ENCODE measurements around the gene PKIB.
"Not testable (repeated sequence)": the region's sequence is repeated elsewhere in the genome, so short reads cannot be mapped to it uniquely, and the experiment has no call there.

PKIB gene

DNA sequence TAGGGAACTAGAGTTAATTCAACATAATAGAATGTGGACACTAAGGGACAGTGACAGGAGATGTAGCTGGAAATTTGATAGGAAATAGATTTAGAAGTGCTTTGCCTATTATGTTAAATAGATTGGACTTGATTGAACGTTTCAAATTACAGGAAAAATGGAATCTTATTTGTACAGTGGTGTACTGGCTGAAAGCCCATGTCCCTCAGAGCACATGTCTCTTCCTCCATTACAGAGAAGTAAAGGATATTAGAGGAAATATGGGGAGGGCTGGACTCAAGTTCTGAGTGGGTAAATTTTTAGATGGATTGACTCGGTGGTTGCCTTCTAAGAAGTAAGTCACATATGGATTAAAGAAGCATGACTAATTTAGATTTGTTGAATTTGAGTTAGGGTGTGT is 11.4 kb downstream of the PKIB start:
- no peak for DNase-seq (ENCODE audit: low read depth)

DNA sequence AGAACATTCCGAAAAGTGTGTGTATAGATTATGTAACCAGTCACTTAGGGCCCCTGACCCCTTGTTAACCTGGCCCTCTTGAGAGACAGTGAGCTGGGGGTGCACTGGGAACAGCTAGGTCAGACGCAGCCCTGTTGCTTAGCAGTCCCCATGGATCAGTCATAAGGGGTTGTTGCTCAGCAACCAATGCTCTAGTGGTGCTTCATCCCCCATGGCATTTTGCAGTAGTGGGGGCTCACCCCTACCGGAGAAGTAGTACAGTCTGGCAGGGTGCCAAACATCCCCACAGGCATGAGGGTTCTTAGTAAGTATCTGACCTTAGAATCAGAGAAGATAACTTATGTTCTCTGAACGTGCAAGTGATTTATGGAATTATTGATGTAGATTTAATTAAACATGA is 12.3 kb downstream of the PKIB start:
- DNase-seq (ENCODE audit: low read depth), result no peak

DNA sequence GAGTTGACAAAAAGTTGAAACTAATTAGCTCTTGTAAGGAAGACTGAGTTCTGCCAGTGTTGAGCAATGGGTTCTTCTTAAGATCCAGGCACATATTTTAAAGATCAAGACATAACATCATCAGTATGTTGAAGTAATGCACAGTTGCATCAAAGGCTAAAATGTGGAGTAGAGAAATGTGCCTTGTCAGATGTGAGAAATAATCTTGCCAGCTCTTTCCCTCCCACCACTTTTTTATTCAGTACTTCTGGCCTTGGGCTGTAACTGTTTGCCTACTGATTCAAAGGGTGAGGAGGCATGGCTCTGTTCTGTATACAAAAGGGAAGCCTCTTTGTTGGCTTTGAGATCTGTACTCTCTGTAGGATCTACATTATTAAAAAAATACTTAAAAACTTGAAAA is 13.1 kb downstream of the PKIB start:
- DNase-seq (ENCODE audit: low read depth), result no peak

DNA sequence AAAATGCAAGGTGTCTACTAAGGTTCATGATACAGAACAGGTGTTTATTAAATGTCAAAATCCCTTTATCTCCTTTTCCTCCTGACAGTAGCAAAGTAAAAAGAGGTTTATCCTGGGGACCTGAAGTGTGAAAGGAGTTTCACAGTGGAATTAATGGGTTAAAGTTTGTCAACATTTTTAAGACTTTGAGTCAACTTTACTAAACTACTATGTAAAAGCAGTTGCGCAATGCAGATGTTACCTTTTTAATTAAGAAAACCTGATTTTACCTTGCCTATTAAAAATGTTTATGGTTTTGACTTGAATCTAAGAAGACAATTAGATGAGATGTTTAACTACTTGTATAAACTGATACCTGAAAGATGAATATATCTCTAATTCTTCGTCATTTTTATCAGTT is 14.6 kb downstream of the PKIB start:
- DNase-seq (ENCODE audit: low read depth), result no peak

DNA sequence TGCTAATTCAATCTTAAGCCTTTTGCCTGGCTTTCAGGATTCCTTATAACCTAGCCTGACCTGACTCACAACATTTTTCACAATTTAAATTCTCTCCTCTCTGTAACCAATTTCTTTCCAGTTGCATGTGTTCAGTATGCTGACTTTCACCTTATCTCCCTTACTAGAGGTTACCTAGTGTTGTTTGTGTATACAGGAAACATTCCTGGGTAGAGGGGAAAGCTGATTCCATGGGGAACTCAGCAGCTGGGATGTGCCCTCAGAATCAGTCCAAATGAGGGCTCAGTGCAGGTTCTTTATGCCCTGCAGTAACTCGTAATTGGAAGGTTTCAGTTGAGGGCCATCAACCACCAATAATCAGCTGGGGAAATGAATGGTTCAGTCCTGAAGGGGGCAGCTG is 18.5 kb downstream of the PKIB start:
- no peak for DNase-seq (ENCODE audit: low read depth)

DNA sequence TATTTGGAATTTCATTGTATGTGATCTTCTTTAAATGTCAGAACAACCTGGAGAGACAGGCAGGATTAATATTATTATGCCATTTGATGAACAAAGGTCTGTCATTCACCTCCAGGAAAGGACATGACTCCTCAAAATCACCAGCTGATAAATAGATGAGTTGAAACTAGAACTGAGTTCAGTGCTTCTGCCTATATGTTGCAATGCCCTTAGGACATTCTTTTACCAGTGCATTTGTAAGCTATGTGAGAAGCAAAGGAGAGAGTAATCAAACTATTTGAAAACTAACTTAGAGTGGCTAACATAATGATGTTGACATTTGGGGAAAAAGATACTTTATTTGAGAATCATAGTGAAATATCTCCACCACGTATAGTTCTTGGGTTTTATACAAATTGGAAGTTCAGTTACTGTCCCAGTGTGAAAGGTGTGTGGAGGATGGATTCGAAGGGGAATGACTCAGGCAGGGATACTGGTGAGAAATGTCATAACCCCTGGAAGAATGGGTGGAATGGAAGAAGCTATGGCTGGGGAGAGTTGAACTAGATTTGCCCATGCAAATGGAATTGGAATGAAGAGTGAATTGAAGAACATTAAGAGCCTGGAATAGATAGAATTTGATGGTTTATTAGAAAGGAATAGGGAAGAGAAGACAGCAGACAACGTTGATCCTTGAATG is 21.5 kb downstream of the PKIB start:
- no peak for DNase-seq (ENCODE audit: low read depth)

DNA sequence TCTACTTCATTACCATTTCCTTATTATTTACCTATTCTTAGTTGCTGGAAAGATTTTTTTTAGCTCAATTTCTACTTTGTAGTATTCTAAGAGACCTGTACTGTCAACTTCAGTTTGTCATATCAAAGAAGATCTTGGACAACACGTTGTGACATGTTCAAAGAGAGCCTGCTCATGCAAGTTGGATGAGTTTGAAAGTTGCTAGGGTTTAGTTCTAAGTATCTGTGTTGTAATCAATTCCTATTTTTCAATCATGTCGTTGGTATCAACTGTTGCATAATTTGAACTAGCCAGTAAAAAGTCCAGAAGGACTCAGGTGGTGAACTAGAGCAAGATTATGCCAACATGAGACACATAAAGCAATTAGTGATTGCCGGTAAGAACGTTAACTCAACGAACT is 30.2 kb downstream of the PKIB start:
- no peak for DNase-seq (ENCODE audit: low read depth)

DNA sequence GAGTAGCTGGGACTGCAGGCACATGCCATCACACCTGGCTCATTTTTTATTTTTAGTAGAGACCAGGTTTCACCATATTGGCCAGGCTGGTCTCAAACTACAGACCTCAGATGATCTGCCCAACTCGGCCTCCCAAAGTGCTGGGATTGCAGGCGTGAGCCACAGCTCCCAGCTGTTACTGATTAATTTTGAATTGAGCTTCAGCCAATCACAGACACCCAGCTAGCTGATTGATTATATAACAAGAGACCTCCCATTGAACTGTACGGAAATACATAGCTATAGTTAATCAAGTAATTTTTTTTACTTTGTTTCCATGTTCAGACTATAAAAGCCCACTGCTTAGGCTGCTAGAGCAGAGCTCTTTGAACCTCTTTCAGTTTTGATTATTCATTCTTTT is 31.6 kb downstream of the PKIB start:
- no peak for DNase-seq (ENCODE audit: low read depth)

DNA sequence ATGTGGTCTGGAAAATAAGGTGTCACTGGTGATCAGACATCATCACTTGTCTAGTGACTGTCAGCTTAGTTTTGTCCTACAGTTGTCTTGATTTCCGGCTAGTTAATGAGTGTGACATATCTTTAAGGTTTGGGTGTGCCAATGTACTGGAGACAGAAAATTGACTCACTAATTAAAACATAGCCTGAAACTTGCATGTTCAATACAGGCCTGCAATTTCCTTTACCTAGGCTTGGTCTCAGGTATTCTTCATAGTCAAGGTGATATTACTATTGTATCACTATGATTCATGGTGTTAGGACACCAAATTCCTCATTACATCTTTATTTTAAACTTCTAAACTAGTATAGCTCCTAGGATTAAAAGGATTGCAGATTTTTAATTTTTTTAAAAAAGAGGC is 32.4 kb downstream of the PKIB start:
- not testable (repeated sequence) for DNase-seq (ENCODE audit: low read depth)

DNA sequence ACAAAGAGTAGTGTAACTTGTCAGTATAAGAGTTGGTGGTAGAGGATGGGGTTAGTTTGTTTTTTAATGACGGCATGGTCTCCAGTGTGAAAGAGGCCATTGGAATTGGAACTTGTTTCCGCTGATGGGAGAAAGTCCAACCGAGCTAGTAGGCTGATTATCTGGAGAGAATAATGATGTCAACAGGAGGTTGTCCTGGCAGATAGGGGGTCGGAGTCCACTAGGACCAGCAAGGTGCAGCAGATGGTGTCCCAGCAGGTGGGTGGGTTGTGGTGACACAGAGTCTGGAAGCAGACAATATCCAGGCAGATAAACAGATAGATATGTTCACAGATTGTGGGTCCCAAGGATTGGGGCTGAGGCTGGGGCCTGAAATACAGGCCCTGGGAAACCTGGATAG is 35.1 kb downstream of the PKIB start:
- DNase-seq (ENCODE audit: low read depth), result no peak

DNA sequence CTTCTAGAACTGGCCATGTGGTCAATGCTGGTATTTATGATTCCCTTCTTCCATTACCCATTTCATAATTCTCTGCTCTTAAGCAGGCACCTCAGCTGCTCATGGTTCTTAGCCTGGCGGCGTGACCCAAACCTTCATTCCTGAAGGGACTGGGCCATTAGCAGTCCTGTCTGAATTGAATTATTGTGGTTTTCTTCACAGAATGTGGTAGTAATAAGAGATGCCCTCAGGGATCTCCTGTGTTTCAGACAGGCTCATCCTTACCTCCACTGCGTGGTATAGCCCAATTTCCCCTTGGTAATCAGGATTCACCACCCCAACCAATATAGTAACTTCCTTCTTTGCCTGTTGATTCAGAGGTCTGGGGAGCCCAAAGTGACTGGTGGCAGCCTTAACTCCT is 37.6 kb downstream of the PKIB start:
- no peak for DNase-seq (ENCODE audit: low read depth)

DNA sequence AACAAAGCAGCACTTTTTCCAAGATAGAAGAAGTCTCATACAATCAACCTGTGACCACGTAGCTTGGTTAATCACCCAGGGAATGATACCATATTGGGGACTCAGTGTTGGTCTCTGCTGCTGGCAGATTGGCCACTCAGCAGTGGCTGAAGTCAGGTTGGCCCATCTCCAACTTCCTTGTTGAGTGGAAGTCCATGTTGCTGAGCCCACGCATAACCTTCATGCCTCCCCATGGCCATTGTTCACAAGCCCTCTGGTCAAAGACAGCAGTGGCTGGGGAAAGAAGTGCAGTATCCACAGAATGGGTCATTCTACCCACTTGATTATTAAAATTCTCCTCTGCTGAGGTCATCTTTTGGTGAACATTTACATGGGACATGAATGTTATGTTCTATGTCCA is 38.5 kb downstream of the PKIB start:
- DNase-seq (ENCODE audit: low read depth), result no peak

DNA sequence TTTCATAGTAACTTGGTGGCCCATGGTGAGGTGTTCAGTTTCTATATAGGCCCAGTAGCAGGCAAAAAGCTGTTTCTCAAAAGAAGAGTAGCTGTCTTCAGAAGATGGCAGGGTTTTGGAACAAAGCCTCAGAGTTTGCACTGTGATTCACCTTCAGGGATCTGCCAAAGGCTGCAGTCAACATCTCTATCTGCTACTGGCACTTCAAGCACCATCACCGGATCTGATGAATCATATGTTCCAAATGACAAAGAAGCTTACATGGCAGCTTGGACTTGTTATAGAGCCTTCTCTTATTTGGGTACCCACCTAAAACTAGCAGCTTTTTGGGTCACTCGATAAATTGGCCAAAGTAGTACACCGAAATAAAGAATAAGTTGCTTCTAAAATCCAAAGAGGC is 39.5 kb downstream of the PKIB start:
- DNase-seq (ENCODE audit: low read depth), result no peak

DNA sequence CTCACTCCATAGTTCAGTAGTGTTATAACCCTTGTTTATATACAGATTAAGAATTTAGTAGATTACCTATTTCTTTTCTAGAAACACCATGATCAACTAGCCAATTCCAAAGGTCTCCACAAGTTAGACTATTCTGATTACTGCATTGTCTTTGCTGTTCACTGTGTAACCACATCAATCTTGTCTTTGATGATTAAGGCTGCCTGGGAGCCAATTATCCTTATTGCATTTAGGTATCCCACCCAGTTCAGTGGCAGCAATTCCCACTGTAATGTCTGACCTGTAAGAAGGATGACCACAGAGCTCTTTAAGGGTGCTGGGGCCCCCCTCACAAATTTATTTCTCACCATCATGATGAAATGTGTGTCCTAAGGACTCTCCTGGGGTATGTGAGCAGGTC is 40.2 kb downstream of the PKIB start:
- no peak for DNase-seq (ENCODE audit: low read depth)

DNA sequence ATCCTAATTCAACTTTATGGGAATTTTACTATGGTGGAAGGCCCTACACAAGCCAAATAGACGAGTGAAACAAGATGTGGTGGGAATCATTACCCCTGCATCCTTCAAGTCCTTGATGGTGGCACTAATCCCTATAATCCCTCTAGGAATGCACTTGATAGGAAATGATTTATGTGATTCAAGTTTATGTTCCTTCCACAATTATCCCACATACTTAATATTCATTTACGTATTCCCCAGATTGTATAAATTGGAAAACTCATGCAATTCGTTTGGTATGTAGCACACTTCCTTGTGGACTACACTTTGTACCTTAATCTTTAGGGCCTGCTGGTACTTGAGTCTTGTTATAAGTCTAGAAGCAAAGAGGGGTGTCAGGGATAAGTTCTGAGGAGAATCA is 40.8 kb downstream of the PKIB start:
- DNase-seq (ENCODE audit: low read depth), result no peak

DNA sequence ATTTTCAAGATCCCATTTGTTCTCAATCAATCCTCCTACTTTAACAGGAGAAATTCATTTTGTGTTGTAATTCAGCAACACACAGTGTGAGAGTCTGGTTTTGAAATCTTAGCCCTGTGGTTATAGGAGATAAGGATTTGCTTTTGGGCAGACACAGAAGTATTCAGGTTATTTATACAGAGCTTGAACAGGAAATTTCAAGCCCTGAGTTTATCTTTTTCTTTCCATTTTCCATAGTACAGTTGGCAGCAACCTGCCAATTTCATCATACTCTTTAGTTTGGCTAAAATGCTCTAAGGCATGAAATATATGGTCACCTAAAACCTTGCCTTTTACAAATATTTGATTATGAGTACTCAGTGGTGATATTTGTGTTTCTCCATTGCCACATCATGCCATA is 41.4 kb downstream of the PKIB start:
- no peak for DNase-seq (ENCODE audit: low read depth)

DNA sequence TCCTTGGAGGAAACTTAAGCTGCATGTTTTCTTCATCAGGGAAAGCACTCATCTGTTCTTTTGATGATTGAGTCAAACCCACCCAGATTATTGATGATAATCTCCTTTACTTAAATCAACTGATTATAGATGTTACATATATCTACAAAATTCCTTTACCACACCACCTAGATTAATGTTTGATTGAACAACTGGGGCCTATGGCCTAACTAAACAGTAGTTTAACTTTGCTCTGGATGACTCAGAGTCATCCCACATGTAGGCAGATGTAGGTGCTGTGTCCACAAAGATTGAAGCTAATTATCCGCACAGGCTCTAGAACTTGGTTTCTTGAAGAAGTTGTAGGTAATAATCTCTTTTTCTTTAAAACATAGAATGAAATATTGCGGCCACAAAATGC is 42.2 kb downstream of the PKIB start:
- no peak for DNase-seq (ENCODE audit: low read depth)

DNA sequence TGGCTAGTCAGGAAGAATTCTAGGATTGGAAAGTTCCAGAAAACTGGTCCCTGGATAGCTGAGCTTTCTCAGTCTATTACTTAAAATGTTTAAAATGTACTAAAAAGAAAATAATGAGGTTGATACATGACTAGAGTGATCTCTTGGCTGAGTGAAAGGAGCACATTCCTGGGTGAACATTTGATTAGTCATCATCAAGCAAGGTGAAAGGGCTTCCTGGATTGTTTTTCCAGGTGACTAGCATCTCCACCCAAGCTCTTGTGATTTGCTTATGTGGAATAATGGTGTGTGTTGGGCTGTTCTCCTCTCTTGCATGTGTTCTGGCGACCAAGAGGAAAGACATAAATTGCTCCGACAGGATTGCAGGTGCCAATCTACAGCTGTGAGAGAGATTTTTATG is 42.9 kb downstream of the PKIB start:
- DNase-seq (ENCODE audit: low read depth), result no peak

DNA sequence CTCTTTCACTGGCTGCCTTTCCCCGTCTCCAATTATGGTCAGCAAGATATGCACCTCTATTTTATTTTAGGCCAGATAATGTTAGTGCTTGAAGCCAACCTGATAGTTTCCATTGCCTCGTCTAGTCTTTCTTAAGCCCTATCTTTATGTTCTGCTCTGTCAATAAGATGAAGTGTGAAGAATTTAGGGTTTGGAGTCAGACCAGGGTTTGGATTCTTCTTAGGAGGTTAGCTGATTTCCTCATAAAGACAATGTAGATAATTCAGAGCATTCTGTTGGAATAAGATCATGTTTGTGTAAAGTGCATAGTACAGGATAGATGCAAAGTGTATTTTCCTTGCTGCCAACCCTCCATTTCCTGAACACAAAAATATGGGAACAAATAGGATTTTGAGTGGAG is 43.8 kb downstream of the PKIB start:
- no peak for DNase-seq (ENCODE audit: low read depth)

DNA sequence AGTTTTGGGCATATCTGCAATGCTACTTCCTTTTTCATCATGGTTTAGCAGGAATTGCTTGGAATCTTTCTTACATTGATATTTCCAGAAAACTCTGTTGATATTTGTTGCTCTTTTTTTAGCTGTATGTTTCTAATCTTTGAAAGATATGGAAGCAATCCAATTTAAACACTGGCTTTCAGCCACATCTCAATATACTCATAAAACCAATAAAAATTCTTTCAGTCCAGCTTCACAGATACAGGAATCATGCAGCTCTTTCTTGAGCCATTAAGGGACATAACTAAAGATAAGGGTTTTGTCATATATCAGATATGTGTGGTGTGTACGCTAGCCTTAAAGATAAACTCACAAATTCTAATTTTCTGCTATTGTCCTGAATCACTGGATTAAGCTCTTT is 47.4 kb downstream of the PKIB start:
- DNase-seq (ENCODE audit: low read depth), result peak; percentile 7

DNA sequence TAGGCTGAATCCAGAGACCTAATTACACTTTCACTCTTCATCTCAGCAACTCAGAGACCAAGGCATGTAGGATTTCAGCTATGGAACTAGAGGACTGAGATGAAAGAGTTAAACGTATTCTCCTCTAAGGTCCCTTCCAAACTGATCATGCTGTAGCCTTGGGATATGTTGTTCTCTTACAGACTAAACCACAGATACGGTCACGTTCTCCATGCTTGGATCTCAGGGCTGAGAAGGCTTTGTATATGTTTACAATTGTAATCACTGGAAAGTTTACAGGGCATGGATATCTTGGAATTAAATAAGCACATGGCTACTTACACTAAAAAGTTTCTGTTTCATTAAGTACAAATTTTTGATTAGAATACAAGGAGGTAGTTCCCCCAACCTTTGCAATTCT is 50.1 kb downstream of the PKIB start:
- no peak for DNase-seq (ENCODE audit: low read depth)

DNA sequence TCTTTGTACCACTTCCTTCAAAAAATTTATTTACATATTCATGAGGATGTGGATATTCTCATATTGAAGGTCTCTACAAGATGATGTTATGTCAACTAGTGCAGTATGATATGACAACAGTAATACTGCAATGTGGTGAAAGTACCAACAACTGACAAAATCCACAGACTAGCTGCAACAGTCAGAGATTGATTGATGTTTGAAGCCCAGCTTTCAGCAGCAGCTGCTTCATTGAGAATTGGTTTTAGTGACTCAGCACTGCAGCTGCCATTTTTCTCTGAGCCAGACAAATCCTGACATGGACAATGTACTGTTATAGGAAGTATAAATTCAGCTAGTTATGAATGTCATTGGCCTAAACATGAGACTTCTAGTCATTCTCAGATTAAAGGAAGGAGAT is 53.8 kb downstream of the PKIB start:
- DNase-seq (ENCODE audit: low read depth), result no peak

DNA sequence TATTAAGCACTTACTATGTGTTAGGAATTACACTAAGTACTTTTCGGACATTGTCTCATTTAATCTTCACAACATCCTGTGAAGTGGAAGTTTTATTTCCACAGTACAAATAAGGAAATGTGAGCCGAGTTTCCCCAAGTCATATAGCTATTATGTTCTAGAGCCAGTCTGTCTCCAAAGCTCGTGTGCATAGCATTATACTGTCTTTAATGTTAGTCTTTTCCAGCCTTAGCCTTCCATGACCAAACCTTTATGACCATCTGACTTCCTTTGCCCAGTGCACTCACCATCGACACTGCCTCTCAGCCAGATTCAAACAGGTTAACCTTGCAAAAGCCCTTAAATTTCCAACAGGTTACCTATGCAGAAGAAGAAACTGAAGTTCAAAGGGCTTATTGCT is 55.7 kb downstream of the PKIB start:
- DNase-seq (ENCODE audit: low read depth), result no peak

DNA sequence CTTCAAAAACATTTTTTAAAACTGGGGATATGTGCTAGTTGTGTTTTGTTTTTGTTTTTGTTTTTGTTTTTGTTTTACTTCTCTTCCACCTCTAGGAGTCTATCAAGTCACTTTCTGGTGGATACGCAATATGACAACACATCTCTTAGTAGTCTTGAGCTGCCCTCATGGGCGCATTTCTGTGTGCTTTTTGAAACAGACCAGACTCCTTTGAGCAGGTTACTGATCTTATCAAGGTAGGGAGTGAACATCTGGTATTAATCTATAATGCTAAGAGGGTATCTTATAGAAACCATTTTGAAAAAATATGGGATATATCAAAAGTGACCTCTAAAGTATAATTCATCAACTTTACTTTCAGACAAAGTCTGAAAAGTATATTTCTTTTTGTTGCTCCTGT is 56.2 kb downstream of the PKIB start:
- DNase-seq (ENCODE audit: low read depth), result no peak

DNA sequence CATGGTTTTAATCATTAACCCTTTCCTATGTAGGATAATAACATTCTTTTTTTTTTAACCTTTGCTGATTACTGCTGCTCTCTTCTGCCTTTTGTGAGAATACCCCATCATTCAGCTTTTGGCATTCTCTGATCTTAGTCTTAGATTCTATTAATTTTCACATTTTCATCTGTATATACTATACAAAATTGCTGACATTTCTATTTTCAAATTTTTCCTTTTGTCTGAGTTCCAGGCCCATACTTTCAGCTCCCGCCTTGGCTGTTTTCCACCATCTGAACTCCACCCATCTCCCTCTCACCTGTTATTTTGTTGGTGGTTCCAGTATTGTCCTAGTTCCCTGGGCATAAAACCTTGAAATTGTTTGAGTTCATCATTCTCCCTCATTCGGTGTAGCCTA is 59.2 kb downstream of the PKIB start:
- DNase-seq (ENCODE audit: low read depth), result no peak

Data from EH (cell line).